NCI-H446 treated with DMSO at 0.1 percent for 48 hours (cell line): ENCODE measurements around the gene TAPBP.
"Not testable (repeated sequence)": the region's sequence is repeated elsewhere in the genome, so short reads cannot be mapped to it uniquely, and the experiment has no call there.

Experiments
- DNase-seq: peaks from one replicate; lab custom pipeline; 2025; lab: John Stamatoyannopoulos, UW

Gene TAPBP

DNA sequence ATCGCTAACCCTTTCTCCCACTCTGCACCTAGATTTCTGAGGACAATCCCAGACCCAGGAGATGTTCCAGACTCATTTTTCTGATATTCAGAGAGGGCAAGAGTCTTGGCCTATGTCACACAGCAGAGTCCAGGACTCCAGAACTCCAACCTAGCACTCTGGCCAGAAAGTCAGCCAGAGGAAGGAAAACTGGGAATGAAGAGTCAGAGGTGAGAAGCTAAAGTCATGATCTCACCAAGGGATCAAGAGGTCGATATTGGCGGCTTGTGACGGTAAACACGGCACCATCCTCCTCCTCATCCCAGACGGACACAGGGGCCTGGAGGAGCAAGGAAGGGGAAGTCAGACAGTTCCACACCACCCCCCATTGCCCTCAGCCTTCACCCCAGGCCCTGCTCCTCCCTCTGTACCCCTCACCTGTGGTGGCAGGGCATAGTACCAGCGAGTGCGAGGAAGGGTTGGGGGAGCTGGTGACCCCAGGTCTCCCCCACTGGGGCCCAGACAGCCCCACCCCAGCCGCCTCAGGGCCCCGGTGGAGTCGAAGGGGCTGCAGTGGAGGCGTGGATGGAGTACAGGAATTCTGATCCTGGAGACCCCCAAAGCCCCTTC lies 17.0 kb downstream of the TAPBP start:
- no peak for DNase-seq

DNA sequence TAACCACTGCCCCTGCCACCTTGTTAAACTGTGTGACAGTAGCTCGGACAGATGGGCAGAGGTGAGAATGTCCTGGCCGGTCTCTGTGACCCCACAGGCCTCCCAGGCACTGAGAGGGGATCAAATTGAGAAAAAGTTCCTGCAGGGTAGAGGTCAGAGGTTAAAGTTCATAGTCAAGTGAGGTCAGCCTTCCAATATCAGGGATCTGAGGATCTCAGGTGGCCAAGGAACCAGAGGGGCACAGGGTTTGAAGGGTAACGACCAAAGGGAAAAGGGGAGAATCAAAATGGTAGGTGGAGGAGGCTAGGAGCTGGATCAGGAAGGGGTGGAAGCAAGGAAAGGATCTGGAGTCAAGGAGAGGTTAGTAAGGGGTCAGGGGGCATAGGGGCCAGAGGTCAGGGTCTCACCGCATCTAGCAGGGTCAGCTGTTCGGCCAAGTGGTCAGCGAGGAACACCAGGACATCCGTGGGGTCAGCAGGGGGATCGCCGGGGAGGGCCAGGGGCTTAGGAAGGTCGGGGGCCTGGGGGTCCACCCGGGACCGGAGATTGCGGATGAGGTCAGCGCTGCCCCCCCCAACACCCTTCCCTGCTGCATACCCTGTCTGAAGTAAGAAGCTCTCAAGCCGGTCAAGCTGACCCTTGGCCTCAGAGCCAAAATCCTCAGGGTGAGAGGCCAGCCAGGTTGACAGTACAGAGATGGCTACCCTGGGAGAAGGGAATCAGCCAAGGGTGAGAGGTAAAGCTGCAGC lies 18.1 kb downstream of the TAPBP start:
- no peak for DNase-seq

DNA sequence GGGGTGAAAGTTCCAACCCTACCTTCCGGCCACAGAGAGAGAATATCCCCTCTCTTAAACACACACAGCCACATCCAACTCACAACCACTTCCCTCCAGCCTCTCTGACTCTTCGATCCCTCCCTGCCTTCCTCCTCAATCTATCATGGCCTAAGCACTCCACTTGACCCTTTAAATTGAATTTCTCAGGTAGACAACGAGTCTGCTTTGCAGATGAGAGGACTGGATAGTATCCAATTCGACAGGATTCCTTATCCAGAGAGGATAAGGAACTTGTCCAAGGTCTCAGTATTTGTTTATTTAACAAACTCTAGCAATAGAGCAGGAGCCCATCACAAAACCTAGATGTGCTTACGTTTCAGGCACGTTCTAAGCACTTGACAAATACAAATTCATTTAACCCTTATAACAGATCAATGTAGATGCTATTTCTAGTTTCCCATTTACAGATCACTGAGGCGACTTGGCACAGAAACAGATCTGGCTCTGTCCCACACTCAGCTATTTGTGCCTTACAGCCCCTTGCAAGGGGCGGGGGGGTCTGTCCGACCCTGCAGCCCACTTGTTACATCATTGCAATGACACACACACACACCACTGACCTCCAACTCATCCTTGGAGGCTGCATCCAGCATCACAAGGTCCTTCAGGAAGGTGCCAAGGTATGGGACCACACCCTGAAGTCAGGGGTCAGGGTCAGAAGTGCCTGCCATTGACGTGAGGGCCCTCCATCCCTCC lies 19.6 kb downstream of the TAPBP start:
- DNase-seq = no peak

DNA sequence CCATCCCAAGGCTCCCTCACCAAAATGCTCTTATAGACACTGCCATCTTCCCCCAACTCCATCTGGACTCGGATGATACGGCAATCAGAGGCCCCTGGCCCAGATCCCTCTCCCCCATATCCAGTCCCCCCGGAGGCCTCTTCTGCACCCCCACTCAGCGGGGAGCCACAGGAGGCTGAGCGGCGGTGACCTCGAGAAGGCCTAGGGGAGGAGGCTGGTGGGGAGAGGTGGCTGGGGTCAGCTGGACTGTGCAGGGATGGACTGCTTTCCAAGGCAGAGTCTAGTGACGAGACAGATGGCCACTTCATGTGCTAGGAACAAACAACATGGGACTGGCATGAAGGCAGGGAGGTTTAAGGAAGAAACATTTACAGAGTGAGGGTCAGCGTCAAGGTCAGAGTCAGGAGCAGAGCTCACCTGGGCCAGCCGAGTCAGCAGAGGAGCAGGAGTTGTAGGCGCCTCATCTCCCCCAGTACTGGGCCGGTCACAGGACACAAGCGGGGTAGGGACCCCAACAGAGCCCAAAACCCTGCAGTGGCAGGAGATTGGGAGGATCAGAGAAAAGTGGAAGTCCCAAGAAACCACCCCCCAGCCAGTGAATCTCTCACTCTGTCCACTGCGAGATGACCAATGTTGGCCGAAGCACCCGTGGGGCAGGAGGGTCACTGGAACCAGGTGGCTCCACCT lies 20.7 kb downstream of the TAPBP start:
- DNase-seq = no peak

DNA sequence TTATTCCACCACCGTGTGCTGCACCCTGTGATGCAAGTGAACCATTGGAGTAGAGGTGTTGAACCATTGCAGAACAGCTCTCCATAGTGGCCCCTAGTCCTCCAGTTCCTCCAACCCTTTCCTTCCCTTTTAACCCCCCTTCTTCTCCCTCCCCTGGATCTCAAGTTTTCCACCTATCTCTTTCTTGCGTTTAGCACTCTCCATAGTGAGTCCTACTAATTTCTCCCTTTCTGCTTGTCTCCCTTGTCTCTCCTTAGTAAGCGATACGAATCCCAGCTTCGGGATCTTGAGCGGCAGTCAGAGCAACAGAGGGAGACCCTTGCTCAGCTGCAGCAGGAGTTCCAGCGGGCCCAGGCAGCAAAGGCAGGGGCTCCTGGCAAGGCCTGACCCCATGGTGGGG lies 23.4 kb downstream of the TAPBP start:
- no peak for DNase-seq

DNA sequence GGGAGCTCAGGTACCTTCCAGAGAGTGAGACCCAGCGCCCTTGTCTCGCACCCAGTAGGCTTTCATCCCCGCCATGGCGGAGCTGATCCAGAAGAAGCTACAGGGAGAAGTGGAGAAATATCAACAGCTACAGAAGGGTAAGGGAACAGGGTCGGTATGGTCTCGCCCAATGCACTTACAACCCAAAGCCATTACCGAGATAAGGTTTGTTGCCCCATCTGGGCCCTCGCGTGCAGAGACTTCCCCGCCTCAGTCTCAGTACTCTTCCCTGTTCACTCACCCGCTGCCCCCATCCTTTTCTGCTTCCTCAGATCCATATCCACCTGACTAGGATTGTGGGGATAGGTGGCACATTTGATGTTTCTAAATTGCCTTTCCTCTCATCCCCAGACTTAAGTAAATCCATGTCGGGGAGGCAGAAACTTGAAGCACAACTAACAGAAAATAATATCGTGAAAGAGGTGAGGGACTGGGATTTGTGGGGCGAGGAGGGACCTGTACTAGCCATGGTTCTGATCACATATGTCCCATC lies 24.0 kb downstream of the TAPBP start:
- no peak for DNase-seq

DNA sequence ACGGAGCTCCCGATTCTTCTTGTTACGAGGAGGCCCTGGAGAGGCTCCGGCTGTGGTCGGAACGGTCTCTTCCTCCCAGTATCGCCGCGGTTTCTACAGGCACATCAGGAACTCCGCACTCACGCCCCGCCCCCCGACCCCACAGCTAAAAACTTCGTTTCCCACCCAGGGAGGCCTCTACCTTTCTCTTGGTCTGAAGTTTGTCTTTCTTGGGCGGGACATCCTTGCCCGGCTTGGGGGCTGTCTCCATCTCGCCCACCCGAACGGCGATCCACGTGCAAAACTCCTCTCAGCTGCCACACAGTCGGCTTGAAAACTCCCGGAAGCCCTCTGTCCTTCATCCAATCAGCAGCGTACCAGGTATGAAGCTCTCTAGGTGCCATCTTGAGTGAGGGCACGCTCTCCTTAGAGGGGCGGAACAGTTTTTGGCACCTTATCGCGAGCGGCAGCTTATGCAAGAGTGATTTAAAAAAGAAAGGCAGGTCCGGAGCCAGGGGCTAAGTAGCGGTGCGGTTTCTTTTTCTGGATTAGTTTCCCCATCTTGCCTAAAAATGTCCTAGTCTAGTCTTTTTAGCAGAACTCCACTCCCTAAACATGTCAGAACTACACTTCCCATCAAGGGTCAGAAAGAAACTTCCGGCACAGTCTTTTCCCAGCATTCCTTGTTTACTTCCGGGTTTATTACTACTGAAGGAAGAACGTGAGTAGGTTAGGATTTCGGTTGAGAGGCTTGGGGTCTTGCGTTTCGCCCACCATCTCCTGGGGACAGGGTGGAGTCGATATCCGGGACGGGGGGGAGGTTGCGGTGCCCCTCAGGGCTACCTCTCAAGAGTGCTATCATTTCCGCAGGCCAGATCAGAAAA lies 24.7 kb downstream of the TAPBP start, which contains the start of the genes PFDN6 and WDR46:
Gene PFDN6 (plus strand): TSS at position 681 of the 863 bp plus-strand sequence. CDS start 256 bp downstream, outside the sequence.
Gene WDR46 (minus strand): TSS at position 319 of the 863 bp plus-strand sequence. CDS start 69 bp downstream, at position 250.
- peak; percentile 75 for DNase-seq

DNA sequence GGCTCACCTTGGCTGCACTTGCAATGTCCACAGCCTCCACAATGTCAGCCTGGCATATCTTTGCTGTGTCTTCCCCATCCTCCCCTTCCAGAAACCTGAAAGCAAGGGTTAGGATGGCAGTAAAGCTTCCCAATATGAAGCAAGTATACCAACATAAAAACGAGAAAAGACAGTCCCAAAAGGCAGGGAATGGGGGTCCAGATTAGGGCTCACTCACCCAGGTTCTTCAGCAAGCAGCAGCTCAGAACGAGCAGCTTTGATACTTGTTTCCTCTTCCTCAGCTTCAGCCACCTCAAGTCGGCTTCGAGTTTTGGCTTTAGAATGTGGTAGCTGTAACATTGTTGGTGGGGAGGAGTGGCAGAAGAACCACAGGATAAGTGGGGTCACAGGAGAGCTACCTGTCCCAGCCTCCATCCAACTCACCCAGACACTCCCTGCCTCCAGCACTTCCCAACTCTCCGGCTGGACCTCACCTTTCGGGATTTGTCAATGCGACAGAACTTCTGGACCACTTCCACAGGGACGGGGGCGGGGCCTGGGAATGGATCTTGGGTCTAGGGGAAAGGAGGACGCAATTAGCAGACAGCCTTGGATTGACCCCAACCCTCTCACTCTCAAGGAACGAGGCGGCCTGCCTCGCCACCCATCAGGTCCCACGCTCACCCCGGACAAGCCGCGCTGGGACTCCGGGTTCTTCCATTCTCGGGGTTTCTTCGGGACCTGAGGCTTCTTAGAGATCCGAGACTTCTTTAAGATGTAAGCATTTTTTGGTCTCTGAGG lies 25.5 kb downstream of the TAPBP start:
- DNase-seq = no peak

DNA sequence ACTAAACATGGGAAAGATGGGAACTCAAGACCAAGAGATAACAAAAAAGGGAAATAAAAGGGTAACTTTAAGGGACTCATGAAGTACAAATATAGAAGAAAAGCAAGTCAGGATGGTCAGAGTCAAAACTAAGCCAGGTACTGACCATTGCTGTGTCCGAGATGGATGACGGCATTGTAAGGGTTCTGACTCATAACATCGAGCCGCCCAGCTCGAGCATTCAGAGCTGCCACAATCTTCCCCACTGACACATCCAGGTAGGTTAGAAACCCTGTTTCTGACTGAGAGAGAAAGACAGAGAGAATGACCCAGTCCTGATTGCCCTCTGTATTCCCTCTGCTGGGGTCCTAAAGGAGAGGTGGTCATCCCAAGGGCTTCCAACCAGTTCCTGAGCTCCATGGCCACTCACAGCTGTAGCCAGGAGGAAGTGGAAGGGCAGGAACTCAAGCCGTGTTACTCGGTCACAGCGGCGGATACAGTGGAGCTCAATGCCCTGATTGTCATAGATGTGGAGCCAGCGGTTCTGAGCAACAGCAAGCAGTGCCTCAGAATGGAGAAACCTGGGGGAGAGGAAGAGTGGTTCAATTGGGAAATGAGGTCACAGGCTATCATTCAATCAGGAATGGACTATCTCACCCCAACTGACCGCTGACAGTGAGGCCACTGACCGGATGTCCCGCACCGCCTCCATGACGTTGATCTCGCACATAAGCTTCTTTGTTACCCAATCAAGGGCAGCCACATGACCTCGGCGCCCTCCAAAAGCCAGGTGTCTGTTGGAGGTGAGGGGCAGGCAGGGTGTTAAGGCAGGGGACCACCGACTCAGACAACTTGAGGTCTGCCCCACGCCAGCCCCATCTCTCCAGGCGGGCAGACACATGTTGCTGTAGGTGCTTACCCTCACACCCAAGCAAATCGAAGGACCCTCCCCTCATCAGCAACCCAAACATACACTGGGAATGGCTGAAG lies 26.6 kb downstream of the TAPBP start:
- no peak for DNase-seq

DNA sequence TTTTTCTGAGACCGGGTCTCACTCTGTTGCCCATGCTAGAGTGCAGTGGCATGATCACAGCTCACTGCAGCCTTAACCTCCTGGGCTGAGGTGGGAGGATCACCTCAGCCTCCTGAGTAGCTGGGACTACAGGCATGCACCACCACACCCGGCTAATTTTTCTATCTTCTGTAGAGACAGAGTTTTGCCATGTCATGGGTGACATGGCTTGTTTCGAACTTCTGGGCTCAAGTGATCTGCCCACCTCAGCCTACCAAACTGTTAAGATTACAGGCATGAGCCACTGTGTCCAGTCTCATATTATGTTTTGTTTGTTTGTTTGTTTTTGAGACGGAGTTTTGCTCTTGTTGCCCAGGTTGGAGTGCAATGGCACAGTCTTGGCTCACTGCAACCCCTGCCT lies 28.7 kb downstream of the TAPBP start:
- DNase-seq = not testable (repeated sequence)

DNA sequence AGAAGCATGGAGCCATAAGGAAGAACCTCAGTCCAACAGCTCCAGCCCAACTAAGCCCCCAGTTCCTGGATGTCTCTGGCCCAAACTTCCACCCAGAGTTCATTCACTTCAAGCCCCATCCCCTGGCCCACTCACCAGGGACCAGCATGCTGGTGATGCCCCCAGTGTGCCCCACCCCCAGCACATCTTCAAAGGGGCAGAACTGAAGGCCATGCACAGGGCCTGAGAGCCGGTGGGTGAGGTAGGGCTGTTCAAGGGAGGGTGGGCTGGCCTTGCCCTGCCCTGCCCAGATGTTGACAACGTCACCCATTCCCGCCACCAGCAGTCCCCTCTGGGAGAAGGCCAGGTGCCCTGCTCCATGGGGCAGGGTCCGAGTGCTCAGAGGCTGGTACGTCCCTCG lies 33.3 kb downstream of the TAPBP start:
- no peak for DNase-seq

DNA sequence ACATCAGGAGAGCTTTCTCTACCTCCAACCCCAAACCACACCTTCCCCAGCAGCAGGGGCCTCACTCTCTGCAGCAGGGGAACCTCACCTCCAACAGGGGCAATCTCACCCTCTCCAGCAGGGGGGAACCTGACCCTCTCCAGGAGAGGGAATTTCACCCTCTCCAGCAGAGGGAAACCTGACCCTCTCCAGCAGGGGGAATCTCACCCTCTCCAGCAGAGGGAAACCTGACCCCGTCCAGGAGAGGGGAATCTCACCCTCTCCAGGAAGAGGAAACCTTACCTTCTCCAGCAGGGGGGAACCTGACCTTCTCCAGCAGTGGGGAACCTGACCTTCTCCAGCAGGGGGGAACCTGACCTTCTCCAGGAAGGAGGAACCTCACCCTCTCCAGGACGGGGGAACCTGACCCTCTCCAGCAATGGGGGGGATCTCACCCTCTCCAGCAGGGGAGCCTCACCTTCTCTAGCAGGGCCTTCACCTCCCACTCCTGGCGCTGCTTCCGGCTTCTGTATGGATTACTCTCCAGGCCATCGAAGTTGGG lies 33.8 kb downstream of the TAPBP start:
- DNase-seq = no peak

DNA sequence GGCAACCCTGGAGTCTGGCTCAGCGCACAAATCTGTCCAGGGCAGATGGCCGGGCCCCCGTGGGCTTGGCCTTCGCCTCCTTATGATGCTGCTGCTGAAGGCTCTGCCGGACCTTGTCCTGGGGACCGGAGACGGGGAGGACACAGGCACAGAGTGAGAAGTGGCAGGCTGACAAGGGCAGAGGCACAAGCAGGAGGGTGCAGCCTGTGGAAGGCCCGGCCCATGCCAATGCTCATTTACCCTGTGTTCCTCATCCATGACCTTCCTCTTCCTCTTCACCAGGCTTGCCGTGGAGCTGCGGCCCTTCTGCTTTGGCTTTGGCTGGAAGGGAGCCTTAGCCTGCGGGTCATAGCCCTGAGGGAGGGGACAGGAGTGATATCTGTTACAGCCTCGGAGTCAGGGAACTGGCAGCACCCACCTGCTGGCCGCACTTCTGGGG lies 34.6 kb downstream of the TAPBP start:
- no peak for DNase-seq

DNA sequence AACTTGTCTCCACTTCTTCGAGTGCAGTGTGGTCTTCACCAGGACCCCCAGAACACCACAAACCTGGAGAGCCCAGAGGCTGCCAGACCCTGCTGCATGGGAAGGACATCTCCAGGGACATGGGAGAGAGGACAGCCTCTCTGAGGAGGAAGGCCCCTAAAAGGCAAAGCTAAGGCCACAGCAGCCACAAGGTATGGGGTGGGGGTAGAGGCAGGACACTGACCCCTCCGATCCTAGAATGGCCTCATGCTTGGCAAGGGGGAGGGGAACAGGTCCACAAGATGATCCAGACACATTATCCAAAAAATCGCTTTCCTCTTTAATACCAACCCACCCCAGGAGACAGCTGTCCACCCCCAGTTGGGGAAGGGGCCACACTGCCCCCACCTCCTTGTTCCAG lies 35.1 kb downstream of the TAPBP start:
- DNase-seq = no peak

DNA sequence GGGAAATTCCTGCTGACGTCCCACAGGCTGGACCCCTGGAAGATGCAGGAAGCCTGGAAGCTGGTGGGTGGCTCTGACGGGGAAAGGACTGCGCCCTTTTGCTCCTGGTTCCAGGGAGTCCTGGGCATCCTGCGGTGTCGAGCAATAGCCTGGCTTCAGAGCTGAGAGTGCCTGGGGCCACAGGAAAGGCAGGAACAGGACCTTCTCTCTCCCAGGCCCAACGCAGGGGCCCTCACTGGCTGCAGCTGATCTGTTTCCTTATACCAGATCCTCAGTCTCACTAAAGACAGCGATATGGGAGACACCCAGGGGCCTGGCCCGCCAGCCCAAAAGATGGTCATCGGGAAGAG lies 35.5 kb downstream of the TAPBP start:
- DNase-seq = no peak

DNA sequence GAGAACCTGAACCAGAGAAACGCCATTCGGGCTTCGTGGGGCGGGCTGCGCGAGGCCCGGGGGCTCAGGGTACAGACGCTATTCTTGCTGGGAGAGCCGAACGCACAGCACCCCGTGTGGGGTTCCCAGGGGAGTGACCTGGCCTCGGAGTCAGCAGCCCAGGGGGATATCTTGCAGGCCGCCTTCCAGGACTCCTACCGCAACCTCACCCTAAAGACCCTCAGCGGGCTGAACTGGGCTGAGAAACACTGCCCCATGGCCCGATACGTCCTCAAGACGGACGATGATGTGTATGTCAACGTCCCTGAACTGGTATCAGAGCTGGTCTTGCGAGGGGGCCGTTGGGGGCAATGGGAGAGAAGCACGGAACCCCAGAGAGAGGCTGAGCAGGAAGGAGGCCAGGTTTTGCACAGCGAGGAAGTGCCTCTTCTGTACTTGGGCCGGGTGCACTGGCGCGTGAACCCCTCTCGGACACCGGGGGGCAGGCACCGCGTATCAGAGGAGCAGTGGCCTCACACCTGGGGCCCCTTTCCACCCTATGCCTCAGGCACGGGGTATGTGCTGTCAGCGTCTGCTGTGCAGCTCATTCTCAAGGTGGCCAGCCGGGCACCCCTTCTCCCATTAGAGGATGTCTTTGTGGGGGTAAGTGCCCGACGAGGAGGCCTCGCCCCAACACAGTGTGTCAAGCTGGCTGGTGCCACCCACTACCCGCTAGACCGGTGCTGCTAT lies 36.1 kb downstream of the TAPBP start:
- DNase-seq = no peak

DNA sequence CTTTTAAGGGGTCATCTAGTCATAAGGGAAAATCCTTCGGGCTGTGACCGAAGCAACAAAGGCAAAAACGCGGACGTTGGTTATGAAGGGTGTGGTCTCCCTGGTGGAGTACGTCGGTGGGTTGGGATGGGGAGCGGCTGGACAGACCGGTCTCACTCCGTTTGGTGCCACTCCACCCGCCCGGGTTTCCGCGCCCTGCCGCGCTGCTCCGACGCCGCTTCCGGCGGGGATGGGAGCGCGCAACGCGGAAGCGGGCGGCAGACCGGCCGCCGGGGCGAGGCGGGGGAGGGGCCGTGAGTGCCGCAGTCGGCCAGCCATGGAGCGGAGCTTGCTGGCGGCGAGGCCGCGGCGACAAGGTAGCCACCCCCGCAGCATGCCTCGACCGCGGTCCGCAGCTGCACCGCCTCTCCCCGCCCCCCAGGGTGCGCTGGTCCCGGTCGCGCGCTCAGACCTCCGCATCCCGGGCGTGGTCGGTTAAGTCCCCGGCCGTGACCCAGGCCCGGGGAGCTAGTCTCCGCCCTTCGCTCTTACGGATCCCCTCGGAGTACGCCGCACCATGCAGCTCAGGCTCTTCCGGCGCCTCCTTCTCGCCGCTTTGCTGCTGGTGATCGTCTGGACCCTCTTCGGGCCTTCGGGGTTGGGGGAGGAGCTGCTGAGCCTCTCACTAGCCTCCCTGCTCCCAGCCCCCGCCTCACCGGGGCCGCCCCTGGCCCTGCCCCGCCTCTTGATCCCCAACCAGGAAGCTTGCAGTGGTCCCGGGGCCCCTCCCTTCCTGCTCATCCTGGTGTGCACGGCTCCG lies 36.8 kb downstream of the TAPBP start, which contains the start of gene B3GALT4:
Gene B3GALT4 (plus strand): TSS at position 260 of the 799 bp plus-strand sequence. CDS start 297 bp downstream, at position 557.
- DNase-seq = no peak
